HepG2 (cell line): Measurements from ENCODE around the gene ETV5. TPM values are rescaled to one million over a fixed set of nuclear protein-coding genes. Genes with fewer than 3 reads are reported as not detected.

Source experiments
- CTCF ChIP-seq: sonication (generic); formaldehyde crosslinking; IDR thresholded peaks from 2 replicates; pipeline ENCODE4 v1.5.0; 2020; ENCODE audit warnings: mild to moderate bottlenecking, missing genetic modification reagents, moderate library complexity
- FOXK1 ChIP-seq: sonication (generic); formaldehyde crosslinking; IDR thresholded peaks from 2 replicates; pipeline ENCODE4 v1.4.0; 2020; ENCODE audit warnings: low read depth, missing genetic modification reagents, borderline replicate concordance
- FOXM1 ChIP-seq: sonication (generic); formaldehyde crosslinking; IDR thresholded peaks from 2 replicates; pipeline ENCODE4 v1.5.0; 2020; ENCODE audit warnings: missing genetic modification reagents
- GATAD1 ChIP-seq: IDR thresholded peaks from 2 replicates; pipeline ENCODE4 v1.6.1; 2016; ENCODE audit warnings: missing genetic modification reagents, missing compliant biosample characterization
- HMG20B ChIP-seq: conservative IDR thresholded peaks from 2 replicates; pipeline ENCODE4 v1.6.1; 2016; ENCODE audit warnings: missing genetic modification reagents, missing compliant biosample characterization
- IRF2 ChIP-seq: IDR thresholded peaks from 2 replicates; pipeline ENCODE4 v1.6.1; 2018; ENCODE audit warnings: missing genetic modification reagents, missing compliant biosample characterization
- ISL2 ChIP-seq: sonication (generic); formaldehyde crosslinking; IDR thresholded peaks from 2 replicates; pipeline ENCODE4 v1.5.0; 2020; ENCODE audit warnings: missing genetic modification reagents
- KLF6 ChIP-seq: IDR thresholded peaks from 2 replicates; pipeline ENCODE4 v1.8.0; 2016; ENCODE audit warnings: missing biosample characterization, missing genetic modification reagents
- MAX ChIP-seq: IDR thresholded peaks from 2 replicates; pipeline ENCODE4 v1.6.1; 2012; ENCODE audit warnings: inconsistent platforms
- MEIS2 ChIP-seq: sonication (generic); formaldehyde crosslinking; IDR thresholded peaks from 2 replicates; pipeline ENCODE4 v1.9.0; 2021; ENCODE audit warnings: mild to moderate bottlenecking, missing genetic modification reagents
- MLLT10 ChIP-seq: sonication (generic); formaldehyde crosslinking; IDR thresholded peaks from 2 replicates; pipeline ENCODE4 v1.4.0; 2020; ENCODE audit warnings: missing genetic modification reagents
- PATZ1 ChIP-seq: sonication (generic); formaldehyde crosslinking; IDR thresholded peaks from 2 replicates; pipeline ENCODE4 v1.4.0; 2020; ENCODE audit warnings: missing genetic modification reagents
- POLR2A ChIP-seq, 2 experiments: IDR thresholded peaks; 2 replicates each; pipeline ENCODE4 v1.6.1; 2011; ENCODE audit warnings: low read depth in 2 of 2, low read length in 2 of 2, mild to moderate bottlenecking in 1 of 2, moderate library complexity in 1 of 2; ENCODE audit not compliant: insufficient read depth in 1 of 2
- SMAD3 ChIP-seq: sonication (generic); formaldehyde crosslinking; IDR thresholded peaks from 2 replicates; pipeline ENCODE4 v1.4.0; 2020; ENCODE audit warnings: missing genetic modification reagents
- SPEN ChIP-seq: sonication (generic); formaldehyde crosslinking; IDR thresholded peaks from 2 replicates; pipeline ENCODE4 v1.5.1; 2020; ENCODE audit warnings: low read depth, mild to moderate bottlenecking, missing genetic modification reagents
- SRY ChIP-seq: sonication (generic); formaldehyde crosslinking; IDR thresholded peaks from 2 replicates; pipeline ENCODE4 v1.8.0; 2022; ENCODE audit warnings: mild to moderate bottlenecking, missing genetic modification reagents
- UBTF ChIP-seq: sonication (generic); formaldehyde crosslinking; IDR thresholded peaks from 2 replicates; pipeline ENCODE4 v1.4.0; 2020; ENCODE audit warnings: mild to moderate bottlenecking, missing genetic modification reagents
- ZNF124 ChIP-seq: sonication (generic); formaldehyde crosslinking; IDR thresholded peaks from 2 replicates; pipeline ENCODE4 v1.4.0; 2020; ENCODE audit warnings: missing genetic modification reagents
- ZNF430 ChIP-seq: sonication (generic); formaldehyde crosslinking; IDR thresholded peaks from 2 replicates; pipeline ENCODE4 v1.9.0; 2021; ENCODE audit warnings: mild to moderate bottlenecking, missing genetic modification reagents
- ZNF468 ChIP-seq: sonication (generic); formaldehyde crosslinking; IDR thresholded peaks from 2 replicates; pipeline ENCODE4 v1.8.0; 2022; ENCODE audit warnings: mild to moderate bottlenecking, moderate library complexity, missing genetic modification reagents
- ZNF550 ChIP-seq: sonication (generic); formaldehyde crosslinking; IDR thresholded peaks from 2 replicates; pipeline ENCODE4 v1.4.0; 2020; ENCODE audit warnings: mild to moderate bottlenecking, missing genetic modification reagents, borderline replicate concordance
- ZNF616 ChIP-seq: sonication (generic); formaldehyde crosslinking; IDR thresholded peaks from 2 replicates; pipeline ENCODE4 v1.5.0; 2020; ENCODE audit warnings: low read depth, mild to moderate bottlenecking, missing genetic modification reagents
- ZNF776 ChIP-seq: sonication (generic); formaldehyde crosslinking; IDR thresholded peaks from 2 replicates; pipeline ENCODE4 v1.4.0; 2020; ENCODE audit warnings: mild to moderate bottlenecking, missing genetic modification reagents
- polyA plus RNA-seq, 8 experiments: library from polyadenylated mRNA; depleted of rRNA in 3 of 8; stranded (reverse) in 7 of 8; unstranded in 1 of 8; fragments of >200 nt; fragmentation: Illumina TruSeq in 4 of 8; extraction: Trizol in 4 of 8; gene quantifications; 2 replicates each; pipeline versions ENCODE4 v1.2.1 to v1.2.3, GENCODE V29; 2011 to 2016; ENCODE audit warnings: low read depth in 4 of 8, missing spikeins in 1 of 8, mixed read lengths in 1 of 8; ENCODE audit not compliant: insufficient read depth in 1 of 8
- total RNA-seq, 5 experiments: library from RNA; depleted of rRNA; stranded (reverse); fragments of >200 nt; fragmentation: Illumina TruSeq; extraction: Trizol; gene quantifications; 2 replicates each; pipeline ENCODE4 v1.2.3, GENCODE V29; 2016; ENCODE audit warnings: low read depth in 1 of 5

The ETV5 gene
- total and polyA plus RNA-seq, 2 of the 13 experiments (the other 11 are each of a cell fraction or from before 2014, with no cell fraction given), result 52.9 to 57.2 TPM

GRCh38 chr3:186107215-186108105 lies 1.4 kb downstream of the ETV5 start (continued):
- TF ChIP-seq ZNF468 (CRISPR knock-in tag), result no peak
- TF ChIP-seq ISL2, result peak; percentile 46; the same call in 1 of the 2 replicates
- TF ChIP-seq MAX, result peak; percentile 29; the same call in 1 of the 2 replicates
- TF ChIP-seq SRY (CRISPR knock-in tag), result no peak
- TF ChIP-seq HMG20B, result no peak
- TF ChIP-seq UBTF (CRISPR knock-in tag), result peak; percentile 46
- TF ChIP-seq ZNF616 (CRISPR knock-in tag), result no peak
- no peak for TF ChIP-seq FOXK1 (CRISPR knock-in tag)
- 0 out of 2 replicates have a peak, but pooled peaks have one; percentile 41 for TF ChIP-seq MEIS2 (CRISPR knock-in tag)
- 0 out of 2 replicates have a peak, but pooled peaks have one; percentile 35 for TF ChIP-seq IRF2 (CRISPR knock-in tag)
- TF ChIP-seq CTCF, result 0 out of 2 replicates have a peak, but pooled peaks have one; percentile 17
- TF ChIP-seq ZNF776, result no peak
- no peak for TF ChIP-seq FOXM1 (CRISPR knock-in tag)
- no peak for TF ChIP-seq ZNF124
- TF ChIP-seq KLF6 (CRISPR knock-in tag), result 0 out of 2 replicates have a peak, but pooled peaks have one; percentile 40
- no peak for TF ChIP-seq ZNF550 (CRISPR knock-in tag)
- TF ChIP-seq PATZ1 (CRISPR knock-in tag), result peak; percentile 95
- TF ChIP-seq ZNF430 (CRISPR knock-in tag), result no peak
- TF ChIP-seq POLR2A (IDR thresholded peaks at IDR 0.05; ENCODE audit: insufficient read depth in 1 of 2, low read depth in 2 of 2, low read length in 2 of 2), result peak; percentile 51 to 71; a peak in 3 of 4 replicates
- no peak for TF ChIP-seq MLLT10 (CRISPR knock-in tag)
- no peak for TF ChIP-seq GATAD1 (CRISPR knock-in tag)
- no peak for TF ChIP-seq SPEN (CRISPR knock-in tag)
- TF ChIP-seq SMAD3 (CRISPR knock-in tag), result no peak
